GM18909 (cell line): ENCODE measurements around the gene CNTNAP1.

Experiments used
- ATAC-seq: cut with Tn5 transposase; IDR thresholded peaks from one replicate; pipeline ENCODE4 v1.9.1; 2021; ENCODE audit warnings: mild to moderate bottlenecking; ENCODE audit not compliant: unreplicated experiment, poor library complexity

Gene CNTNAP1

GRCh38 chr17:42683407-42684034 lies 1.2 kb downstream of the CNTNAP1 start:
- no peak for ATAC-seq

- ATAC-seq = no peak
These were observed 2.7 kb downstream of the CNTNAP1 start for GRCh38 chr17:42684929-42685556.

DNA sequence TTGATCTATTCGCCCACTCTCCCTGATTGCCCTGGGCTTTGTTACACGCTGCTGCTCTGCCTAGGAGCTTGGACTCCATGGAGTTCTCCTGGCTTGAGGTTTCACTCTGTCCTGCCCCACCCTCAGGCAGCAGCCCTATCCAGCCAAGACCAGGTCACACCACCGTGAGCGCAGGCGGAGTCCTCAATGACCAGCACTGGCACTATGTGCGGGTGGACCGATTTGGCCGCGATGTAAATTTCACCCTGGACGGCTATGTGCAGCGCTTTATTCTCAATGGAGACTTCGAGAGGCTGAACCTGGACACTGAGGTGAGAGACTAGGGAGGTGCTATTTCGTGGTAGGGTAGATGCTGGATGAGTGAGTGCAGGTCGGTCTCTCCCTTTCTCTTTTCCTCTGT lies 3.5 kb downstream of the CNTNAP1 start:
- ATAC-seq = no peak

GRCh38 chr17:42686520-42687128 lies 4.3 kb downstream of the CNTNAP1 start:
- ATAC-seq = no peak

- ATAC-seq = no peak
These were observed 5.5 kb downstream of the CNTNAP1 start for GRCh38 chr17:42687707-42688320.

GRCh38 chr17:42690596-42690995 lies 8.3 kb downstream of the CNTNAP1 start:
- no peak for ATAC-seq

DNA sequence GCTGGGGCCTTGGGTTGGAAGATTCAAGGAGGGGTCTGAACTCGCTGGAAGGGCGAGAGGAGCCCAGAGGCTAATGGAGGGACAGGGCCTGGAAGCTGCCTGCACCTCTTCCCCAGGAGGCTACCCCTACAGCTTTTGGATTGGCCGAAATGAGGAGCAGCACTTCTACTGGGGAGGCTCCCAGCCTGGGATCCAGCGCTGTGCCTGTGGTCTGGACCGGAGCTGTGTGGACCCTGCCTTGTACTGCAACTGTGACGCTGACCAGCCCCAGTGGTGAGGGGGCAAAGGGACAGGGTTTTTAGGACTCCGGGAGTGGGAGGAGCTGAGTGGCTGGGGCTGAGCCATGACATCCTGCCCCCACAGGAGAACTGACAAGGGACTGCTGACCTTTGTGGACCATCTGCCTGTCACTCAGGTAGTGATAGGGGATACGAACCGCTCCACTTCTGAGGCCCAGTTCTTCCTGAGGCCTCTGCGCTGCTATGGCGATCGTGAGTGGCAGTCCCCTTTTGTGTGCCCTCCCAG lies 8.8 kb downstream of the CNTNAP1 start:
- no peak for ATAC-seq

DNA sequence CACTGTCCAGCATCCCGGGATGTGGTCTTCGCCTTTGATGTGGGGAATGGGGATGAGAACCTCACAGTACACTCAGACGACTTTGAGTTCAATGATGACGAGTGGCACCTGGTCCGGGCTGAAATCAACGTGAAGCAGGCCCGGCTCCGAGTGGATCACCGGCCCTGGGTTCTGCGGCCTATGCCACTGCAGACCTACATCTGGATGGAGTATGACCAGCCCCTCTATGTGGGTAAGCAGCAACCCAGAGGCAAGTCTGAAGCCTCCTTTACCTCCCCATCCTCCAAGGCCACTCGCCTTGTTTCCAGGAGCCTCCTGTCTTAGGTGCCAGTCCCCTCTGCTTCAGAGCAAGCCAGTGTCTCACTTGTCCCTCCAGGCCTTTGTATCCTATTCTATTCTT lies 10.2 kb downstream of the CNTNAP1 start:
- no peak for ATAC-seq

GRCh38 chr17:42694524-42694923 lies 12.2 kb downstream of the CNTNAP1 start:
- no peak for ATAC-seq

DNA sequence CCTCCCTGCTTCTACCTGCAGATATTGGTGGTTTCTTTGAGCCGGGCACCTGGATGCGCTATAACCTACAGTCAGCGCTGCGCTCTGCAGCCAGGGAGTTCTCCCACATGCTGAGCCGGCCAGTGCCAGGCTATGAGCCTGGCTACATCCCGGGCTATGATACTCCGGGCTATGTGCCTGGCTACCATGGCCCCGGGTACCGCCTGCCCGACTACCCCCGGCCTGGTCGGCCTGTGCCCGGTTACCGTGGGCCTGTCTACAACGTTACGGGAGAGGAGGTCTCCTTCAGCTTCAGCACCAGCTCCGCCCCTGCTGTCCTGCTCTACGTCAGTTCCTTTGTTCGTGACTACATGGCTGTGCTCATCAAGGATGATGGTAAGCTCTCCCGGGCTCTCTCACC lies 13.2 kb downstream of the CNTNAP1 start:
- no peak for ATAC-seq

- ATAC-seq = no peak
These were observed 14.9 kb downstream of the CNTNAP1 start for GRCh38 chr17:42697108-42697811.

- ATAC-seq = no peak
These were observed 16.5 kb downstream of the CNTNAP1 start for GRCh38 chr17:42698736-42699414.

GRCh38 chr17:42699415-42699740 lies 17.0 kb downstream of the CNTNAP1 start:
- no peak for ATAC-seq

- no peak for ATAC-seq
These were observed 18.4 kb downstream of the CNTNAP1 start for GRCh38 chr17:42700586-42701289.

GRCh38 chr17:42702446-42702845 lies 20.1 kb downstream of the CNTNAP1 start:
- no peak for ATAC-seq

GRCh38 chr17:42704490-42704836 lies 22.1 kb downstream of the CNTNAP1 start:
- peak; percentile 20 for ATAC-seq

DNA sequence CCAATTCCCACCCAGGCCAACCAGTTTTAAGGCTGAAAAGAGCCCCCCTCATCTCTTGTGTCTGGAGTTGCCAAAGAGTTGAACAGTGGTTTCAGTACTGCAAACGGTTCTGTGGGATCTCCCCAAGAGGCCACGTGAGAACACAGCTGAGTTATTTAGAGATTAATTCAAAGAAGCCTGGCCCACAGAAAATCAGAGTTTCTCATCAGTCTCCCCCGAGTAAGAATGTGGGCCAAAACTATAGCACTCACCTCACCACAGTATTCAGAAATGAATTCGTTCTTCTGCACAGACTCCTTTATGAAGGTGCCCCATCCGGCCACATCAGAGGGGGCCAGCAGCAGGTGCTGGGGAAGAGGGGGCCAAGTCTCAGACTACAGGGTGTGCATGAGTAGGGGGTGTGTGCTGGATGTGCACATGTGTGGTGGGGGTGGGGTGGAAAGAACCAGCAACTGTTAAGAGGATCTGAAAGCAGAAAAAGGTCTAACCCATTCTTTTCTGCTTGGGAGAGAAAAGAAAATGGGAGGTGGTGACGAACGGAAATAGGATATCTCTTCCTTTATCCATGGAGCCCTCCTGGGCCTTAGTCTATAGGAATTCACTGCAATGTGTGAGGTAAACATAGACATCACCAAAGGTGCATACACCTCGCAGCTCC lies 22.6 kb downstream of the CNTNAP1 start:
- peak; percentile 74 for ATAC-seq

- no peak for ATAC-seq
These were observed 24.4 kb downstream of the CNTNAP1 start for GRCh38 chr17:42706732-42707131.

- no peak for ATAC-seq
These were observed 26.3 kb downstream of the CNTNAP1 start for GRCh38 chr17:42708588-42708987.
